ENCODE measurements around the gene SIRT5.

- TF ChIP-seq POLR2A (IDR thresholded peaks at IDR 0.05) (no peak), CTCF (IDR thresholded peaks at IDR 0.05) (no peak)
Measured at GRCh38 chr6:13576017-13576416, 1.6 kb downstream of the SIRT5 start.
